ENCODE results near the gene ELFN1.

Gene ELFN1

GRCh38 chr7:1755783-1756625, 85.9 kb downstream of the ELFN1 start:
- no peak for DNase-seq (ENCODE audit: low spot score)
- no peak for TF ChIP-seq CTCF (conservative IDR thresholded peaks at IDR 0.05; ENCODE audit: low read depth)
- ChIA-PET CTCF (interaction anchor here (0.6 to 0.8 kb wide), 2 partner anchors 15 to 313 kb away, joined by 3 to 5 read pairs; no protein-coding TSS in a partner anchor), POLR2A (ENCODE audit: low non-redundant PET) (no interaction called here)
- H3K27ac ChIP-seq = no peak overlapping the region

GRCh38 chr7:1757601-1758000, 87.5 kb downstream of the ELFN1 start:
- no peak for DNase-seq (ENCODE audit: low spot score)

GRCh38 chr7:1758028-1758858, 88.2 kb downstream of the ELFN1 start:
- peak; percentile 29 for DNase-seq (ENCODE audit: low spot score)
- TF ChIP-seq CTCF (conservative IDR thresholded peaks at IDR 0.05; ENCODE audit: low read depth) = no peak
- ChIA-PET POLR2A (ENCODE audit: low non-redundant PET) (interaction anchor here (0.6 kb wide), 1 partner anchor 18 kb away, joined by 3 read pairs; no protein-coding TSS in a partner anchor), CTCF (interaction anchor here (0.6 to 1.0 kb wide), 5 partner anchors 35 to 203 kb away, joined by 3 to 5 read pairs (median 3); no protein-coding TSS in a partner anchor)
- no peak overlapping the region for H3K27ac ChIP-seq

More at GRCh38 chr7:1757601-1758000, 87.5 kb downstream of the ELFN1 start:
- no peak for TF ChIP-seq CTCF (conservative IDR thresholded peaks at IDR 0.05; ENCODE audit: low read depth)
- no peak overlapping the region for H3K27ac ChIP-seq
- ChIA-PET CTCF (no interaction called here), POLR2A (ENCODE audit: low non-redundant PET) (no interaction called here)

- H3K27ac ChIP-seq = no peak overlapping the region
- TF ChIP-seq CTCF (conservative IDR thresholded peaks at IDR 0.05; ENCODE audit: low read depth) = no peak
- DNase-seq (ENCODE audit: low spot score) = no peak
- ChIA-PET POLR2A (ENCODE audit: low non-redundant PET) (no interaction called here), CTCF (interaction anchor here (0.6 to 1.0 kb wide), 5 partner anchors 58 to 204 kb away, joined by 3 to 5 read pairs (median 3); no protein-coding TSS in a partner anchor)
Observed at GRCh38 chr7:1758859-1759521, 88.9 kb downstream of the ELFN1 start.

- no peak for DNase-seq (ENCODE audit: low spot score)
- POLR2A ChIA-PET (ENCODE audit: low non-redundant PET) = no interaction called here
- CTCF ChIA-PET = interaction anchor here (0.6 to 0.7 kb wide), 3 partner anchors 97 to 323 kb away, joined by 3 to 4 read pairs (median 3); no protein-coding TSS in a partner anchor
- TF ChIP-seq CTCF (conservative IDR thresholded peaks at IDR 0.05; ENCODE audit: low read depth) = no peak
- H3K27ac ChIP-seq = no peak overlapping the region
Observed at GRCh38 chr7:1761097-1761496, 91.0 kb downstream of the ELFN1 start.

- CTCF ChIA-PET = interaction anchor here (0.6 kb wide), 1 partner anchor 465 kb away, joined by 3 read pairs; no protein-coding TSS in a partner anchor
Observed at GRCh38 chr7:1761774-1762173, 91.7 kb downstream of the ELFN1 start.

More at GRCh38 chr7:1761774-1762173, 91.7 kb downstream of the ELFN1 start:
- DNase-seq (ENCODE audit: low spot score) = no peak
- no peak for TF ChIP-seq CTCF (conservative IDR thresholded peaks at IDR 0.05; ENCODE audit: low read depth)
- POLR2A ChIA-PET (ENCODE audit: low non-redundant PET) = no interaction called here
- no peak overlapping the region for H3K27ac ChIP-seq

Data from RWPE1 (cell line).